ENCODE measurements around the gene RUSC1.

DNA sequence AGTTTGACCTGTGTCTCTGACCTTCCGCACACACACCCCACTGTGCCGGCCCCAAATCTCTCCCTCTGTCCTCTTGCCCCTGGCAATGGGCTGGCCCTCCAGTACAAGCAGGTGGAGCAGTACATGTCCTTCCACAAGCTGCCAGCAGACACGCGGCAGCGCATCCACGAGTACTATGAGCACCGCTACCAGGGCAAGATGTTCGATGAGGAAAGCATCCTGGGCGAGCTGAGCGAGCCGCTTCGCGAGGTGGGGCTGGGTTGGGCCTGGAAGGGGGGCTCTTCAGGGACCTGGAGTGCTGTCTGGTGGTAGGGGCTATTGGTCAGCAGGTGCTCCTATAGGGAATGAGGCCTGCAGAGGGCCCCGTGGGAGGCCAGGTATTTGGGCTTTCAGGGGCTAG is 35.6 kb upstream of the RUSC1 start:
- TF ChIP-seq, protein P1, sequence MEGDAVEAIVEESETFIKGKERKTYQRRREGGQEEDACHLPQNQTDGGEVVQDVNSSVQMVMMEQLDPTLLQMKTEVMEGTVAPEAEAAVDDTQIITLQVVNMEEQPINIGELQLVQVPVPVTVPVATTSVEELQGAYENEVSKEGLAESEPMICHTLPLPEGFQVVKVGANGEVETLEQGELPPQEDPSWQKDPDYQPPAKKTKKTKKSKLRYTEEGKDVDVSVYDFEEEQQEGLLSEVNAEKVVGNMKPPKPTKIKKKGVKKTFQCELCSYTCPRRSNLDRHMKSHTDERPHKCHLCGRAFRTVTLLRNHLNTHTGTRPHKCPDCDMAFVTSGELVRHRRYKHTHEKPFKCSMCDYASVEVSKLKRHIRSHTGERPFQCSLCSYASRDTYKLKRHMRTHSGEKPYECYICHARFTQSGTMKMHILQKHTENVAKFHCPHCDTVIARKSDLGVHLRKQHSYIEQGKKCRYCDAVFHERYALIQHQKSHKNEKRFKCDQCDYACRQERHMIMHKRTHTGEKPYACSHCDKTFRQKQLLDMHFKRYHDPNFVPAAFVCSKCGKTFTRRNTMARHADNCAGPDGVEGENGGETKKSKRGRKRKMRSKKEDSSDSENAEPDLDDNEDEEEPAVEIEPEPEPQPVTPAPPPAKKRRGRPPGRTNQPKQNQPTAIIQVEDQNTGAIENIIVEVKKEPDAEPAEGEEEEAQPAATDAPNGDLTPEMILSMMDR (IDR thresholded peaks at IDR 0.05; ENCODE audit: extremely low read depth in 1 of 2, insufficient read depth in 1 of 2, low read depth in 1 of 2, low read length in 2 of 2) = no peak
- TF ChIP-seq EZH2 (IDR thresholded peaks at IDR 0.05; ENCODE audit: borderline replicate concordance, low read depth, low read length, severe bottlenecking) (no peak), POLR2A (IDR thresholded peaks at IDR 0.05; ENCODE audit: low read depth, low read length) (no peak), POLR2AphosphoS5 (IDR thresholded peaks at IDR 0.05; ENCODE audit: insufficient read depth, low read depth, low read length) (no peak)
- TF ChIP-seq, protein P2, sequence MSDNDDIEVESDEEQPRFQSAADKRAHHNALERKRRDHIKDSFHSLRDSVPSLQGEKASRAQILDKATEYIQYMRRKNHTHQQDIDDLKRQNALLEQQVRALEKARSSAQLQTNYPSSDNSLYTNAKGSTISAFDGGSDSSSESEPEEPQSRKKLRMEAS (IDR thresholded peaks at IDR 0.05; ENCODE audit: insufficient read depth, insufficient read length) = no peak

Measured in endothelial cell of umbilical vein (primary cell).